NCI-H1092 (cell line): ENCODE results near the gene PACS2.
A peak's percentile ranks its signal among the peaks of the same experiment; 100 is the strongest.
"Not testable (repeated sequence)": the region's sequence is repeated elsewhere in the genome, so short reads cannot be mapped to it uniquely, and the experiment has no call there.

Experiments used
- DNase-seq: peaks from one replicate; lab custom pipeline; 2025; lab: John Stamatoyannopoulos, UW

PACS2 gene

DNA sequence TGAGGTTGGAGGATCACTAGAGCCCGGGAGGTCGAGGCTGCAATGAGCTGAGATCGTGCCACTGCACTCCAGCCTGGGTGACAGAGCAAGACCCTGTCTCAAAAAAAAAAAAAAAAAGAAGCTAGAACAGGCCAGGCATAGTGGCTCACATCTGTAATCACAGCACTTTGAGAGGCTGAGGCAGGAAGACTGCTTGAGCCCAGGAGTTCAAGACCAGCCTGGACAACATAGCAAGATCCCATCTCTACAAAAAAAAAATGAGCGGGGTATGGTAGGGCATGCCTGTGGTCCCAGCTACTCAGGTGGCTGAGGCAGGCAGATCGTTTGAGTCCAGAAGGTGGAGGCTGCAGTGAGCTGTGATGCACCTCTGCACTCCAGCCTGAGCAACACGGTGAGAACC lies 25.6 kb upstream of the PACS2 start:
- not testable (repeated sequence) for DNase-seq

DNA sequence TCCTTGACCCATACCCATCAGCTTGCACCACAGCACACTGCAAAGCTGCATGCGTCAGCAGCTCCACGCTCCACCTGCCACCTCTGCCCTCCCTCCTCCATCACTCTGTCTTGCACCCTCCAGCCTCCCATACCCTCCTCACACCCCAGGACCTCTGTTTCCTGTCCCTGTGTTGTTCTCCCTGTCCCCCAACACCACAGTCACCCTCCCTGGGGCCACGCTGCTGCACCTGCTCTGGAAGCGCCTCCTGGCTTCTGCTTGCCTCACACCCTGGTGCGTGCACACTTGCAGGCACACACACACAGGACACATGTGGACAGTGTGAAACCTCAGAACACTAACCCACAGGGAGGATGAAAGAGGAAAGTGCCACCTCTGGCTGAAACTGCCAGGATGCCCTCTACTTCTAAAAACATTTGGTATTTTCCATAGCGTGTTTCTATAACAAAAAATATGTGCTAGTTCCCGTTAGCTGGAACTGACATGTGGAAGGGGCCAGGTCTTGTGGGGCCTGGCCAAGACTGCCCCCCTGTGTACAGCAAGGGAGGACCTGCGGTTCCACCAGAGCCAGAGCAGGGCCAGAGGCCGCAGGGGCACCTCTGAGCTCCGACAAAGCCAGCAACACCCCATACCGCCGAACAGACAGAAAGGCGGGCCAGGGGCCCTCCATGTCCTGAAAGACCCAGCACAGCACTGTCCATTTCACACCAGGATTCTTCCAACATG lies 23.8 kb upstream of the PACS2 start:
- DNase-seq, result no peak

DNA sequence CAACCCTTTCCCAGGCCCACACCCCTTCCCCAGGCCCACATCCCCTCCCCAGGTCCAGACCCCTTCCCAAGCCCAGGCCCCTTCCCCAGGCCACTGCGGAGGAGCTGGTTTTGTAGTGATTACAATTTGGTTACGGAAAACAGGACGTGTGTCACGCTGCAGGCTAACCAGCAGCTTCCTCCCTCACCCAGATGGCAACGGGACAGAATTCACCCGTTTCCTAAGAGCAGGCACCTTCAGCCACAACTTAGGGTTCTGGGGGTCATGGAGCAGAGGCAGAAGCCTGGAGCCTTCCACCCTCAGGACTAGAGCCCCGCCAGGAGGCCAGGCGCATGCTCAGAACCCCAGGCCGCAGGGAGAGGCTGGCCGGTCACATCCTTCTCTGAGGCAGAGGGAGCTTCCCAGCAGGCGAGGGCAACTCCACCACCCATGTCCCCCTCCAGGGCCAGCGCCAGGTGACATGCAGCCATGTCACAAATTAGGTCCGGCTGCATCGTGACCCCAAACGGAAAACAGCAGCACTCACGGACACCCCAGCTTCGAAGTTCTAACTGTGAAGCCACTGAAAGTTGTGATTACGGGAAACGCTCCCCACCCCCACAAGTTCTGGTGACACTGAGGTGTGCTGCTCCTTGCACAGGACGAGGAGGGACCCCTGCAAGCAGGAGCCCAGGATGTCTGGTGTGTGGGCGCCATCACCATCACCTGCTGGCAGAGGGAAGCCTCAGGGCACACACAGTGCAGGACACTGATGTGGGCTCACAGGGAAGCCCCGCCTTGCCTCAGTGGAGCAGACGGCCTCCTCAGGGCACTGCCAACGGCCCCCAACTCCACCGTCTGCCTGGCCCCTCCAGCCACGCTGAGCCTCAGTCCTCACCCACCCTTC lies 21.5 kb upstream of the PACS2 start:
- DNase-seq, result no peak

GRCh38 chr14:105294142-105294597 lies 20.4 kb upstream of the PACS2 start:
- DNase-seq, result peak; percentile 88

DNA sequence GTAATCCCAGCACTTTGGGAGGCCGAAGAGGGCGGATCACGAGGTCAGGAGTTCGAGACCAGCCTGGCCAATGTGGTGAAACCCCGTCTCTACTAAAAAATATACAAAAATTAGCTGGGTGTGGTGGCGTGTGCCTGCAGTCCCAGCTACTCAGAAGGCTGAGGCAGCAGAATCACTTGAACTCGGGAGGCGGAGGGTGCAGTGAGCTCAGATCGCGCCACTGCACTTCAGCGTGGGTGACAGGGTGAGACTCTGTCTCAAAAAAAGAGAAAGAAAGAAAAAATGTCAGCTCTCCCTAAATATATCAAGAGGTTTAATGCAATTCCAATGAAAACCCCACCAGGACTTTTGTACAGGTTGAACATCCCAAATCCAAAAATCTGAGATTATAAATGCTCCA lies 17.2 kb upstream of the PACS2 start:
- not testable (repeated sequence) for DNase-seq

DNA sequence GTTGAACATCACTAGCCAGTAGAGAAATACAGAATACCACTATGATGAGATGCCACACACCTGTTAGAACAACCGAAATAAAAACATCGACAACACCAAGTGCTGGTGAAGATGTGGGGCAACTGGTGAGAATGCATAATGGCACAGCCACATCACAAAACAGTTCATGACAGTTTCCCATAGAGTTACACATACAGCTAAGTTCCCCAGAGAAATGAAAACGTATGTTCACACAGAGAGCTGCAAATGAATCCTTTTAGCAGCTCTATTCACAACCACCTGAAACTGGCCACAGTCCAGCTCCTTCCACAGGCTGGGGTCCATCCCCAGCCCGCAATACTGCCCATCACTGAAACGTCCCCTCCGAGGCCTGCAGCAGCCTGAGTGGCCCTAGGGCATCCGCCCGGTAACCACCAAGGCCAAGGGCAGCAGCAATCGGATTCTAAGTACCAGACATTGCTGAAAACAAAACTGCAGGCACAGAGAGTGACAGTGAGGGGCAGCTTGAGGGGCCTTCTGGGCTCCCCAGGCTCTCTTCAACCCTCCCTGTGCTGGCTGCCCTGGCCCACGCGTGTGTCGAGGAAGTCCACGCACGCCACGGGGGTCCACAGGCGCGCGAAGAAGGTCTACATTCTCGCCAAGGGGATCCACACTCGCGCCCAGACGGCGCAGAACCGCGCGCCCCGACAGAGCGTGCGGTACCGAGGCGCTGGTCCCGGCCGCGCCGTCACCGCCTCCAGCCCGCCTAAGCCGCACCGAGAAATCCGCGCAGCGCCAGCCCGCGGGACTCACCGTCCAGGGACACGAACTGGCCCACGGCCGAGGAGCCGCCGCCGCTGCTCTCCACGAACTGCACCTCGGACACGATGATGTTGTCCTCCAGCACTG lies 14.7 kb upstream of the PACS2 start:
- no peak for DNase-seq

DNA sequence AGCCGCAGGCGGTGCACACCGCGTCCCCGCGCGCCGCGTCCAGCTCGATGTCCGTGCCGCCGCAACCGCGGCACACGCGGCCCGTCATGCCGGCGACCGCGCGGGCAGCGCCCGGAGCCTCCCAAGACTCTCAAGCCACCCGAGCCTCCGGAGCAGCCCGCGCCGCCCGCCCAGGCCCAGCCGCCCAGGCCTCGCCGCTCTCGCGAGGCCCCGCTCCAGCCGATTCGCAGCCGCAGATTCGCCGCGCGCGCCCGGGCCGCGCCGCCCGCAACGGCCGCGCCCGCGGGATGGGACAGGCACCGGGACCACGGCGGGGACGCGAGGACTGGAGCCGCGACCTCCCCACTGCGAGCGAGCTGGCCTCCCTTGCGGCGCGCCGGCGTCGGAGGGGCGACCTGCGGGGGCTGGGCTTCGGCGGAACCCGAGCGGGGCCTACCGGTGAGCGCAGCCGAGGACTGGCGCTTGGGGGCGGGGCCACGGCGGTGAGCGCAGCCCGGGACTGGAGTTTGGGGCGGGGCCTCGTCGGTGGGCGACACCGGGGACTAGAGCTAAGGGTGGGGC lies 13.9 kb upstream of the PACS2 start, which contains the start of gene BRF1:
Gene BRF1 (minus strand): TSS at position 460 of the 561 bp plus-strand sequence. CDS start 372 bp downstream, at position 88.
- peak; percentile 89 for DNase-seq

DNA sequence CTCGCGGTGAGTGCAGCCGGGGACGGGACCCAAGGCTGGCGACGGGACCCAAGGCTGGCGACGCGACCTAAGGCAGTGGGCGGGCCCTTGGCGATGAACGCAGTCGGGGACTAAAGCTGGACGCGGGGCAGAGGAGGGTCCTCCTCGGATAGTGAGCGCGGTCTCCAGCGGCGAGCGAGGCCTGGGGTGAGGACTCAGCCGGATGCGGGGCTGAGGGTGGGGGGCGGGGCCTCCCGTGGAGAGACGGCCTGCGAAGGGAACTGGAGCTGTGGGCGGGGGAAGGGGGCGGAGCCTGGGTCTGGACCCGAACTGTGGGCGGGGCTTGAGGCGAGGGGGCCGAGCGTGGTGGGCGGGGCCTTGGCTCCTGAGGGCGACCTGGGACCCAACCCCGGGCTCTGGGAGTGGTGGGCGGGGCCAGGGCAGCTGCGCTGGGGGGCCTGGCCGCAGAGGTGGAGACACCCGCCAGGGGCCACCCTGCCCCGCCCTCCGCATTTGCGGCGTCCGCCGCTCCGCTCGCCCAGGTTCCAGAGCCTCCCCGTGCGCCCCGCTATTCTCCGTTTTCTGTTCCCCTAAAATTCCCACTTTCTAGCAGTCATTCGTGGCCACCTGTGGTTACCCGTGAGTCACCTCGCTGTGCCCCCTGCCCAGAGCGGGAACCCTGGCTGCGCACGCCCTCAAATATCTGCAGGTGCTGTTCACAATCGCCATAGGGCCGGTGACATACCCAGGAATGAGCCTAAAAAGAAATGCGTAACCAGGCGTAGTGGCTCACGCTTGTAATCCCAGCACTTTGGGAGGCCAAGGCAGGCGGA lies 13.2 kb upstream of the PACS2 start:
- peak; percentile 96 for DNase-seq

- DNase-seq, result not testable (repeated sequence)
Measured at GRCh38 chr14:105301915-105302249, 12.7 kb upstream of the PACS2 start.

GRCh38 chr14:105303949-105304348 lies 10.6 kb upstream of the PACS2 start:
- no peak for DNase-seq

DNA sequence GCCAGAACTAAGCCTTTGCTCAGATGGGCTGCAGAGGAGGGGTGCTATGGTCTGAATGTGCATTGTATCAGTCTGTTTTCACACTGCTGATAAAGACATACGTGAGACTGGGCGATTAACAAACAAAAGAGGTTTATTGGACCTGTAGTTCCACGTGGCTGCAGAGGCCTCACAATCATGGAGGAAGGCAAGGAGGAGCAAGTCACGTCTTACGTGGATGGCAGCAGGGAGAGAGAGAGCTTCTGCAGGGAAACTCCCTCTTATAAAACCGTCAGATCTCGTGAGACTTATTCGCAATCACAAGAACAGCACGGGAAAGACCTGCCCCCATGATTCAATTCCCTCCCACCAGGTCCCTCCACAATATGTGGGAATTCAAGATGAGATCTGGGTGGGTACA lies 10.0 kb upstream of the PACS2 start:
- no peak for DNase-seq

GRCh38 chr14:105305345-105305744 lies 9.2 kb upstream of the PACS2 start:
- no peak for DNase-seq

DNA sequence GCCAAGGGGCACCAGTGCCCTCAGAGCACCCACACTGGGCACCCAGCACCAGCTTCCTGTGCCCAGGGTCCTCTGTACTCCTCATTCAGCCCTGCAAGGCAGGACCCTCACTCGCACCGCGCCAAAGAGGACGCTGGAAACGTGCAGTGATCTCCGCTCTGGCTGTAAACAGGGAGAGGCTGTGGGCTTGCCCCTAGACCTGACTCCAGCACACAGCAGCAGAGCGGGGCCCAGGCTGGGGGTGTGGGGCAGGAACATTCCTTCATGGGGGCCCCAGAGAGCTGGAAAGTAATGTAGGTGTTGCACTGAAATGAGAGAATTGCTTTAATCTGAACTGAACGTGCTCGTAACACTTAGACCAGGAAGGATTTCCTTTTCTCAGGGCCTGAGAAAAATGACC lies 8.8 kb upstream of the PACS2 start:
- DNase-seq, result no peak

- DNase-seq, result no peak
Measured at GRCh38 chr14:105307052-105307727, 7.4 kb upstream of the PACS2 start.

DNA sequence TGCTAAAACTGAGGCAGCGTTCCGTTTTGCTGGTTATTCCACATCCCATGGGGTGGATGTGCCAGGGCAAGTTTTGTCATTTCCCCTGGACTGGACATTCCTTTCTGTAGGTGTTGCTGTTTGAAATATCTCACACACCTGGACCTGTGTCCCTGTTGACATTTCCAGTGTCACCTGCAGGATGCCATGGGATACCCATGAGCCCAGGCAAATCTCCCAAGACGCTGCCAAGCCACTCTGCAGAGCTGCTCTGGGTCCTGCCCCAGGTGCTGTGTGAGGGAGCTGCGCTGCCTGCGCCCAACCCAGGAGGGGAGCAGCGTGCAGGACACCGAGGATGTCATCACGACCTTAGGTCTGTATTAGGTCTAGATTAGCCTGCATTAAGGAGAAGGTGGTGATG lies 5.2 kb upstream of the PACS2 start:
- no peak for DNase-seq

- no peak for DNase-seq
Measured at GRCh38 chr14:105311838-105312237, 2.7 kb upstream of the PACS2 start.

GRCh38 chr14:105312973-105313372 lies 1.6 kb upstream of the PACS2 start:
- no peak for DNase-seq

DNA sequence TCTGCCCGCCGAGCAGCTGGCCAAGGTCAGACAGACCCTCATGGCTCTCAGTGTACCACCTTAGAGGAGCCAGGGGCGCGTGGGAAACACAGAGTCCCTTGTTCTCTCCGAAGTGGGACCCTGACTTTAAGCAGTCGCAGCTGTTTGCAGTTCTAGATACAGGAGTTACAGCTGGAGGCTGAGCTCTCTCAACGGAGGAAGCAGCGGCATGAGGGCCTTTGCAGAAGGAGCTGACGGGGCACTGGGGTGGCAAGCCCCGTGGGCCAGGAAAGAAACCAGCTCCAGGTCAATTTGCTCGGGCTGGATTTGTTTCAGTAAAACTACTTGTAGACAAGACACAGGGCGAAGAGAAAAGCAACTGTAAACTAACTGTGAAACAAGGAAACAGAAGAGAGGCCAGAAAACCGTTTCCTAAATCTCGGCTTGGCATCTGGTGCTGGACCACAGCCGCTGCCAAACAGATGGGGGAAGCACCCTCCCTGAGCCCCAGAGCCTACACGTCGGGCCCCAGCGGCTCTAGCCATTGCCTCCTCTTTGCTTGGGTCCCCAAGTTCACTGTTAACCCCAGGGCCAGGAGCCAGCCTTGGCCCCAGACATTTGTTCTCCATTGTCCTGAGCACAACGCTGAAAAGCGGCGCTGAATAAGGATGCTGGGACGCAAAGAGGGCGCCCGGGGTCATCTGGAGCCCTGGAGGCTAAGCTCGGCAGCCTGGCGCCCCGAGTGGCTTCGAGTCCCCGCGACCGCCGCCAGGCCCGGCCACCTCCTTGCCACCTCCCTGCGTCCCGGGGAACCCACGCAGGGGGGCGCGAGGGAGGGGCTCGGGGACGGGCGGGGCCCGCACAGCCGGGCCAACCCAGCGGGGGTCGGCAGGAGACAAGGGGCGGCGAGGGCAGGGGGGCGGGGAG lies 914 bp upstream of the PACS2 start:
- peak; percentile 57 for DNase-seq

- DNase-seq, result no peak
Measured at GRCh38 chr14:105315211-105315721, 718 bp downstream of the PACS2 start.
